ENCODE data around the gene UGT1A4.

UGT1A4 gene

DNA sequence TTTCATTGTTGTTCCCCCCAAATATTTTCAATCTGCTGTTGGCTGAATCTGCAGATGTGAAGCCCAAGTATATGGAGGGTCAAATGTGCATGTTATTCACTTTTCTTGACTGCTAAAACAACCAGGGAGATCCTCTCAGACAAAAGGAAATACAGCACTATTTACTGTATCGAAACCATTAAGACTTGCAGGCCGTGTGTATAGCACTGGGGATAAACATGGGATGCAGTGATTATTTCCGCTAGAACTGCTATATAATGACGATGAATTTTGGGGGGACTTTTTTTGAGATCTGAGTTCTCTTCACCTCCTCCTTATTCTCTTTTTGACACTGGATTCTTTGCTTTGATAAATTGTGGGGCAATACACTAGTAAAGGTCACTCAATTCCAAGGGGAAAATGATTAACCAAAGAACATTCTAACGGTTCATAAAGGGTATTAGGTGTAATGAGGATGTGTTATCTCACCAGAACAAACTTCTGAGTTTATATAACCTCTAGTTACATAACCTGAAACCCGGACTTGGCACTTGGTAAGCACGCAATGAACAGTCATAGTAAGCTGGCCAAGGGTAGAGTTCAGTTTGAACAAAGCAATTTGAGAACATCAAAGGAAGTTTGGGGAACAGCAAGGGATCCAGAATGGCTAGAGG is 38.0 kb downstream of the UGT1A4 start:
- TF ChIP-seq CTCF (IDR thresholded peaks at IDR 0.05; ENCODE audit: extremely low read depth, missing control alignments) = no peak
- DNase-seq (ENCODE audit: low spot score) = no peak

DNA sequence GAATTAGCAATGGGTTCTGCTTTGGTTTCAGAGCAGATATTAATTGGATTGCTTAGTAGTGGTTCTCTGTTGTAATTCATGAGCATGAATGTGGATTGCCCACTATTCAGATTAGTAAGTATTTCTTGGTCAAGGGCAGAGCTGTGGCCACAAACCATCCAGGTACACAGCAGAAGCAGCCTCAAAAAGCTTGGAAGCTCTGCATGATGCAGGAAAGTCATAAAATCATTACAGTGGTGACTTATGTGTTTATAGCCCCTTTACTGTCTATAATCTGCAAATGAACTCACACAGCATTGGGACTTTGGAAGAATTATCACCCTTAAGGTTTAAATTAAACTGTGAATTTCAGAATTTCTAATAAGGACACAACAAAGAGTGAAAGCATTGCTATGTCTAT is 39.6 kb downstream of the UGT1A4 start:
- no peak for TF ChIP-seq CTCF (IDR thresholded peaks at IDR 0.05; ENCODE audit: extremely low read depth, missing control alignments)
- DNase-seq (ENCODE audit: low spot score) = no peak

DNA sequence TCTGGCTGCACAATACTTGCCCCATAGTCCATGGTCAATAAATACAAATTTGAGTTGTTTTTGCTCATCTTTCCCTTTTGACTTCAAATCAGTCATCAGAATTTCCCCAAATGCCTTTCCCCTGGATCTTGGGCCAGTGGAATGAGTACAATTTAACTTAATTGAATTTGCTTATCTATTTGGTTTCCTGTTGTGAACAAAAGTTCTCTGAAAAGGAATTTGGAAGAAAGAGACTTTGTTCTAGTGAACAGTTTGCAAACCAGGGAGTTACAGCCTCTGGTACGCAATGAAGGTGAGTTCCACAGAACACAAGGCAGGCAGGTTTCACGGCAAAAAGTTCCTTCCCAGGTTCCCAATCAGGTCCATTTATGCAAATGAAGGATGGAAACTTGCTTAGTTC is 40.3 kb downstream of the UGT1A4 start:
- DNase-seq (ENCODE audit: low spot score) = no peak
- no peak for TF ChIP-seq CTCF (IDR thresholded peaks at IDR 0.05; ENCODE audit: extremely low read depth, missing control alignments)

- DNase-seq (ENCODE audit: low spot score) = no peak
- TF ChIP-seq CTCF (IDR thresholded peaks at IDR 0.05; ENCODE audit: extremely low read depth, missing control alignments) = no peak
These were observed 41.5 kb downstream of the UGT1A4 start, which contains the start of gene UGT1A1 for GRCh38 chr2:233760043-233760442. UGT1A1 (plus strand) TSS chr2:233760270; CDS start chr2:233760288, 18 bp downstream.

GRCh38 chr2:233761040-233761769 is 42.7 kb downstream of the UGT1A4 start:
- TF ChIP-seq CTCF (IDR thresholded peaks at IDR 0.05; ENCODE audit: extremely low read depth, missing control alignments) = no peak
- no peak for DNase-seq (ENCODE audit: low spot score)

DNA sequence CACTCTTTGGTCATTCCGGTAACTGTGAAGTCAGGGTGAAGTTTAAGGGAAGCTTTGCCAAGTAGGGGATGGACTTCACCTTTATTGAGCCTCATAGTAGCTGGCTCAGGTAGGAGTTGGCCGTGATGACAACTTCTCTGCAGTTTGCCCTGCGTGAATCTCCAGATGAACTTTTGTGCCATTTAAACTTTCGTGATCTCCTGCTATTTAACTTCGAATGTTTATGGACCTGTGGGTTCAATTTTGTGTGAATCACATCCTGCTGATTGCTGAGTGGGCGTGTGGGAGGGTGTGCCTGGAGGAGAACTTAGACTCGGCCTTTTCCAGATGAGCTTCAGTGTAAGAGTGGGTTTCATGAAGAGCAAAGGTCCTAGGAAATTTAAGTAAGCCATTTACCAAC is 45.7 kb downstream of the UGT1A4 start:
- no peak for TF ChIP-seq CTCF (IDR thresholded peaks at IDR 0.05; ENCODE audit: extremely low read depth, missing control alignments)
- DNase-seq (ENCODE audit: low spot score) = no peak

- no peak for DNase-seq (ENCODE audit: low spot score)
These were observed 46.2 kb downstream of the UGT1A4 start for GRCh38 chr2:233764761-233765160.

More at GRCh38 chr2:233764761-233765160, 46.2 kb downstream of the UGT1A4 start:
- TF ChIP-seq CTCF (IDR thresholded peaks at IDR 0.05; ENCODE audit: extremely low read depth, missing control alignments) = no peak

Measured in GM20000 (cell line).